Uterus (tissue), 2 donors: ENCODE results near the gene IVD.

Experiments used
- CTCF ChIP-seq, 4 experiments: fragments of 200-600 bp in 2 of 4; fragments of 450-650 bp in 2 of 4; sonication (generic) in 2 of 4; IDR thresholded peaks; one replicate each; pipeline ENCODE4 v1.5.1; 2016 to 2019; ENCODE audit warnings: antibody characterized with exemption in 4 of 4, mild to moderate bottlenecking in 2 of 4, moderate library complexity in 1 of 4
- POLR2A ChIP-seq, 2 donors: fragments of 450-650 bp; IDR thresholded peaks; one replicate each; pipeline ENCODE4 v1.6.1; 2016; ENCODE audit warnings: antibody characterized with exemption in 2 of 2, mild to moderate bottlenecking in 1 of 2, moderate library complexity in 1 of 2

DNA sequence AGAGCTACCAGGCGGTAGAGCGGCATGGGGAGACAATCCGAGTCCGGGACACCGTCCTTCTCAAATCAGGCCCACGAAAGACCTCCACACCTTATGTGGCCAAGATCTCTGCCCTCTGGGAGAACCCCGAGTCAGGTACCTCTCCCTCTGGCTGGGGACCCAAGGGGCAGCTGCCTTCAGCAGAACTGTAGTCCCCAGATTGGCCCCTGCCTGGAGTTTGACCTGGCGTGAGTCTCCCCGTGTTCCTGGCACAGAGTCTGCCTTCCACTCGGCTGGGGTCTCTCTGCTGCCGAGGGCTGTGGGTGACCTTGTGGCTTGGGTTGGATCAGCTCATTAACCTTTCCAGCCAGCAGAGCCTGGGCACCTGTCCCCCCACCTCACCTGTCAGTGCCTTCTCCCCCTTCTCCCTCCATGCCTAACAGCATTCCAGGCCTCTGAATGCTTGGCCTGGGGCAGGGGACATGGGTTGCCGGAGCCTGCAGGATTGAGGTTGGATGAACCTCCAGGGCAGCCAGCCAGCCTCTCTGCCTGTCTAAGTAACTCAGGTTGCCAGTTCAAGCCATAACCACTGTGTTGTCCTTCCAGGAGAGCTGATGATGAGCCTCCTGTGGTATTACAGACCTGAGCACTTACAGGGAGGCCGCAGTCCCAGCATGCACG lies 58.4 kb downstream of the IVD start:
- no peak for TF ChIP-seq CTCF (IDR thresholded peaks at IDR 0.05)
- no peak for TF ChIP-seq POLR2A (IDR thresholded peaks at IDR 0.05)
